IMR-90 (cell line): ENCODE results near the gene CDH9. TPM values are rescaled to one million over a fixed set of nuclear protein-coding genes. Genes with fewer than 3 reads are reported as not detected.

Experiments used
- ATAC-seq: fragments of 200-7000 bp; cut with Tn5 transposase; 2 replicates; pipeline ENCODE4 v1.9.1; 2020; ENCODE audit warnings: low read depth, mild to moderate bottlenecking, moderate library complexity
- BruUV-seq: library from RNA; stranded (reverse); fragments of 400-500 nt; replicated peaks from 2 replicates; lab custom pipeline; 2021; lab: Mats Ljungman, UMichigan
- CTCF ChIA-PET: fragments of 300-600 bp; formaldehyde crosslinking; extraction: SDS; loops from one replicate; lab custom pipeline; 2021; ENCODE audit warnings: antibody characterized with exemption; lab: Yijun Ruan, JAX
- POLR2A ChIA-PET: fragments of 300-600 bp; sonication (Branson Sonifier 250); formaldehyde crosslinking; loops from one replicate; lab custom pipeline; 2022; ENCODE audit warnings: antibody characterized with exemption; ENCODE audit not compliant: unreplicated experiment; lab: Charles Lee
- DNase-seq: peaks from one replicate; pipeline ENCODE4 v3.0.0; 2013
- H2AFZ ChIP-seq: replicated peaks from 2 replicates; pipeline ENCODE3; 2013; ENCODE audit warnings: low read length, mild to moderate bottlenecking; ENCODE audit not compliant: poor library complexity
- H2AK5ac ChIP-seq: 2 replicates; pipeline ENCODE4 v1.6.1; 2013; ENCODE audit warnings: low read depth, low read length, inconsistent platforms
- H2AK9ac ChIP-seq: replicated peaks from 2 replicates; pipeline ENCODE3; 2013; ENCODE audit warnings: mild to moderate bottlenecking, low read depth, low read length, moderate library complexity; ENCODE audit not compliant: poor library complexity
- H2BK120ac ChIP-seq: 2 replicates; pipeline ENCODE4 v1.6.1; 2013; ENCODE audit warnings: low read depth, low read length, inconsistent platforms
- H2BK15ac ChIP-seq: 3 replicates; pipeline ENCODE4 v1.6.1; 2013; ENCODE audit warnings: low read depth, low read length, inconsistent platforms
- H2BK20ac ChIP-seq: 2 replicates; pipeline ENCODE4 v1.6.1; 2013; ENCODE audit warnings: low read depth, mild to moderate bottlenecking, inconsistent platforms, low read length, moderate library complexity
- H2BK5ac ChIP-seq: 2 replicates; pipeline ENCODE4 v1.6.1; 2013; ENCODE audit warnings: mild to moderate bottlenecking, low read depth, low read length, inconsistent platforms; ENCODE audit not compliant: poor library complexity, severe bottlenecking
- H3K14ac ChIP-seq: replicated peaks from 2 replicates; pipeline ENCODE4 v1.6.1; 2013; ENCODE audit warnings: low read depth, low read length, inconsistent platforms
- H3K18ac ChIP-seq: 2 replicates; pipeline ENCODE4 v1.6.1; 2013; ENCODE audit warnings: low read depth, low read length, control low read depth
- H3K23ac ChIP-seq: 2 replicates; pipeline ENCODE4 v1.6.1; 2013; ENCODE audit warnings: low read depth, low read length, inconsistent platforms
- H3K27ac ChIP-seq: 2 replicates; pipeline ENCODE4 v1.5.1; 2013; ENCODE audit warnings: mild to moderate bottlenecking, control low read depth, low read length; ENCODE audit not compliant: insufficient read depth
- H3K27me3 ChIP-seq: 2 replicates; pipeline ENCODE4 v1.6.1; 2013; ENCODE audit warnings: low read length; ENCODE audit not compliant: control insufficient read depth, insufficient read depth
- H3K36me3 ChIP-seq: 2 replicates; pipeline ENCODE4 v1.6.1; 2013; ENCODE audit warnings: low read length, mixed read lengths; ENCODE audit not compliant: control insufficient read depth, insufficient read depth
- H3K4ac ChIP-seq: 2 replicates; pipeline ENCODE4 v1.6.1; 2013; ENCODE audit warnings: low read depth, low read length, inconsistent platforms
- H3K4me1 ChIP-seq: 2 replicates; pipeline ENCODE4 v1.6.1; 2013; ENCODE audit warnings: low read length, mixed read lengths; ENCODE audit not compliant: control insufficient read depth, insufficient read depth
- H3K4me2 ChIP-seq: 2 replicates; pipeline ENCODE4 v1.6.1; 2013; ENCODE audit warnings: low read depth, mild to moderate bottlenecking, control low read depth, low read length, moderate library complexity
- H3K4me3 ChIP-seq: 2 replicates; pipeline ENCODE4 v1.5.1; 2013; ENCODE audit warnings: low read depth, mild to moderate bottlenecking, control low read depth, low read length, moderate library complexity; ENCODE audit not compliant: insufficient read depth
- H3K56ac ChIP-seq: 2 replicates; pipeline ENCODE4 v1.6.1; 2013; ENCODE audit warnings: low read length, inconsistent platforms; ENCODE audit not compliant: insufficient read depth; ENCODE audit errors: extremely low read depth
- H3K79me1 ChIP-seq, 2 experiments: 2 replicates each; pipeline ENCODE4 v1.6.1; 2013; ENCODE audit warnings: low read length in 2 of 2, inconsistent platforms in 1 of 2, low read depth in 1 of 2
- H3K9ac ChIP-seq: 2 replicates; pipeline ENCODE4 v1.6.1; 2013; ENCODE audit warnings: low read depth, low read length, control low read depth
- H3K9me1 ChIP-seq: 2 replicates; pipeline ENCODE4 v1.6.1; 2013; ENCODE audit warnings: low read length, inconsistent platforms; ENCODE audit not compliant: insufficient read depth
- H3K9me3 ChIP-seq: 2 replicates; pipeline ENCODE4 v1.6.1; 2013; ENCODE audit warnings: low read length; ENCODE audit not compliant: control insufficient read depth, insufficient read depth
- H4K20me1 ChIP-seq: 2 replicates; pipeline ENCODE4 v1.6.1; 2013; ENCODE audit warnings: low read length, inconsistent platforms; ENCODE audit not compliant: insufficient read depth
- H4K5ac ChIP-seq: 2 replicates; pipeline ENCODE4 v1.6.1; 2013; ENCODE audit warnings: mild to moderate bottlenecking, low read depth, low read length, control low read depth
- H4K8ac ChIP-seq, 2 experiments: 2 replicates each; pipeline ENCODE4 v1.6.1; 2013; ENCODE audit warnings: low read depth in 2 of 2, low read length in 2 of 2, control low read depth in 1 of 2, inconsistent platforms in 1 of 2
- H4K91ac ChIP-seq: 2 replicates; pipeline ENCODE4 v1.6.1; 2013; ENCODE audit warnings: low read depth, low read length, inconsistent platforms; ENCODE audit not compliant: insufficient read depth
- BHLHE40 ChIP-seq: fragments of 150-350 bp; IDR thresholded peaks from 2 replicates; pipeline ENCODE4 v1.6.1; 2016; ENCODE audit warnings: mild to moderate bottlenecking, low read depth, low read length
- CEBPB ChIP-seq: IDR thresholded peaks from 2 replicates; pipeline ENCODE4 v1.6.1; 2012; ENCODE audit warnings: low read depth, low read length, improper control_type of control experiment
- CHD1 ChIP-seq: IDR thresholded peaks from 2 replicates; pipeline ENCODE4 v1.6.1; 2012; ENCODE audit warnings: low read depth, low read length, improper control_type of control experiment
- CTCF ChIP-seq: conservative IDR thresholded peaks from 2 replicates; pipeline ENCODE4 v1.5.1; 2012; ENCODE audit warnings: mild to moderate bottlenecking, low read depth, low read length, improper control_type of control experiment
- FOS ChIP-seq: fragments of 150-350 bp; IDR thresholded peaks from 2 replicates; pipeline ENCODE4 v1.6.1; 2016; ENCODE audit warnings: low read depth, low read length
- MAFK ChIP-seq: IDR thresholded peaks from 2 replicates; pipeline ENCODE4 v1.6.1; 2012; ENCODE audit warnings: low read depth, low read length, improper control_type of control experiment
- MAZ ChIP-seq: IDR thresholded peaks from 2 replicates; pipeline ENCODE4 v1.6.1; 2012; ENCODE audit warnings: low read depth, mild to moderate bottlenecking, low read length, improper control_type of control experiment, moderate library complexity, borderline replicate concordance
- MXI1 ChIP-seq: IDR thresholded peaks from 2 replicates; pipeline ENCODE4 v1.6.1; 2012; ENCODE audit warnings: low read depth, mild to moderate bottlenecking, low read length, moderate library complexity, borderline replicate concordance
- NFE2L2 ChIP-seq: fragments of 150-350 bp; IDR thresholded peaks from 2 replicates; pipeline ENCODE4 v1.6.1; 2016; ENCODE audit warnings: low read depth, mild to moderate bottlenecking, low read length
- POLR2A ChIP-seq: IDR thresholded peaks from 2 replicates; pipeline ENCODE4 v1.6.1; 2012; ENCODE audit warnings: mild to moderate bottlenecking, low read depth, low read length
- RAD21 ChIP-seq: IDR thresholded peaks from 2 replicates; pipeline ENCODE4 v1.6.1; 2012; ENCODE audit warnings: low read length, improper control_type of control experiment
- RCOR1 ChIP-seq: IDR thresholded peaks from 2 replicates; pipeline ENCODE4 v1.6.1; 2012; ENCODE audit warnings: mild to moderate bottlenecking, low read length, improper control_type of control experiment; ENCODE audit not compliant: insufficient replicate concordance
- RFX5 ChIP-seq: IDR thresholded peaks from 2 replicates; pipeline ENCODE4 v1.8.0; 2012; ENCODE audit warnings: low read depth, mild to moderate bottlenecking, low read length, moderate library complexity
- SMC3 ChIP-seq: fragments of 150-350 bp; IDR thresholded peaks from 2 replicates; pipeline ENCODE4 v1.6.1; 2016; ENCODE audit warnings: low read depth, mild to moderate bottlenecking, antibody characterized with exemption, low read length, moderate library complexity
- WGBS, 2 experiments: methylation state at CpG; one replicate each; pipeline versions ENCODE4 v1.1.5 to v1.1.7; 2013; ENCODE audit warnings: missing lambda C conversion rate in 2 of 2; ENCODE audit not compliant: insufficient read length in 1 of 2; ENCODE audit errors: extremely low coverage in 2 of 2; 5-methylcytosine and 5-hydroxymethylcytosine counted together
- dilution Hi-C: fragments of 300-500 bp; cut with HindIII; formaldehyde crosslinking; loops from one replicate; pipeline ENCODE4 v1.14.3; 2018; ENCODE audit warnings: low sequenced_read_pairs; ENCODE audit not compliant: unreplicated experiment
- in situ Hi-C: fragments of 300-500 bp; cut with MboI; formaldehyde crosslinking; loops from 3 replicates; pipeline ENCODE4 v1.14.3; 2019; ENCODE audit warnings: low sequenced_read_pairs, inconsistent platforms, mixed read lengths
- intact Hi-C: fragments of 100-400 bp; cut with micrococcal nuclease; formaldehyde crosslinking; loops from 2 replicates; pipeline ENCODE4 v1.10.0; 2022
- polyA plus RNA-seq, 3 experiments: library from polyadenylated mRNA; depleted of rRNA; stranded (reverse); fragments of >200 nt; gene quantifications; 2 replicates each; pipeline ENCODE4 v1.2.3, GENCODE V29; 2012; ENCODE audit warnings: low replicate concordance in 1 of 3
- total RNA-seq: library from RNA; depleted of rRNA; stranded (reverse); fragments of >200 nt; gene quantifications from 2 replicates; pipeline ENCODE4 v1.2.3, GENCODE V29; 2012
- TF ChIP-seq, protein P1 (sequence below): fragments of 150-350 bp; IDR thresholded peaks from 2 replicates; pipeline ENCODE4 v1.6.1; 2017; ENCODE audit warnings: mild to moderate bottlenecking, antibody characterized with exemption, low read length, low read depth
- TF ChIP-seq, protein P2 (sequence below): fragments of 150-350 bp; IDR thresholded peaks from 2 replicates; pipeline ENCODE4 v1.6.1; 2016; ENCODE audit warnings: low read depth, mild to moderate bottlenecking, low read length, moderate library complexity, borderline replicate concordance

CDH9 gene
- total and polyA plus RNA-seq, 2 of the 4 experiments (the other 2 are of a cell fraction) = not detected

DNA sequence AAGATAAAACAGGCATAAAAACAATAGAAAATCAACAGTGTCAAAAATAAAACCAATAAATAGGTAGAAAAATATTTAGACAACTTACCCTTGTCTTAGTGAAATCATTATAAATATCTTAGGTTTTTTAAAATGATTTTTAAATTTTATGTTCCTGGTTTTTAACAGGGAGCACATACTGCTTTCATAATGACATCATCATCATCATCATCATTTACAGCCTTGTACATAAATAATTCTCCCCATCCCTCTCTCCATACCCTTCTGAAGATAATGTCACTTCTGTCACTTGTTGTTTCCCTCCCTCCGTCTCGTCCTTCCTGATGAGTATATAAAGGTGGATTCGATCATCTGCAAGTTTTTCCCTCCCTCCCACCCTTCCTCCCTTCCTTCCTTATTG lies 56.6 kb downstream of the CDH9 start:
- no peak overlapping the region for H3K4me3 ChIP-seq
- H4K91ac ChIP-seq = no peak overlapping the region
- H2BK20ac ChIP-seq = no peak overlapping the region
- H3K27ac ChIP-seq = no peak overlapping the region
- H3K4me2 ChIP-seq = no peak overlapping the region
- no peaks in the 10 kb centered on the region for H3K79me1 ChIP-seq
- H2BK5ac ChIP-seq = no peak overlapping the region
- H3K4me1 ChIP-seq = no peaks in the 10 kb centered on the region
- H3K9me3 ChIP-seq = peaks cover 1% of the 10 kb centered on the region; the same call in 1 of the 2 replicates
- ATAC-seq = no peak
- dilution Hi-C loops = no loop called here
- H3K23ac ChIP-seq = no peak overlapping the region
- H3K4ac ChIP-seq = no peak overlapping the region
- H2AK5ac ChIP-seq = no peak overlapping the region
- no peaks in the 10 kb centered on the region for H3K9me1 ChIP-seq
- TF ChIP-seq RCOR1 = no peak
- no peak for TF ChIP-seq MAZ
- TF ChIP-seq RAD21 = no peak
- no peak for TF ChIP-seq FOS
- no peak for TF ChIP-seq CHD1
- no peak for TF ChIP-seq RFX5
- TF ChIP-seq, protein P1, sequence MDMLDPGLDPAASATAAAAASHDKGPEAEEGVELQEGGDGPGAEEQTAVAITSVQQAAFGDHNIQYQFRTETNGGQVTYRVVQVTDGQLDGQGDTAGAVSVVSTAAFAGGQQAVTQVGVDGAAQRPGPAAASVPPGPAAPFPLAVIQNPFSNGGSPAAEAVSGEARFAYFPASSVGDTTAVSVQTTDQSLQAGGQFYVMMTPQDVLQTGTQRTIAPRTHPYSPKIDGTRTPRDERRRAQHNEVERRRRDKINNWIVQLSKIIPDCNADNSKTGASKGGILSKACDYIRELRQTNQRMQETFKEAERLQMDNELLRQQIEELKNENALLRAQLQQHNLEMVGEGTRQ = no peak
- TF ChIP-seq CEBPB = no peak
- no peak for TF ChIP-seq MXI1
- TF ChIP-seq CTCF = no peak
- no peak for TF ChIP-seq MAFK
- TF ChIP-seq POLR2A = no peak
- TF ChIP-seq SMC3 = no peak
- TF ChIP-seq, protein P2, sequence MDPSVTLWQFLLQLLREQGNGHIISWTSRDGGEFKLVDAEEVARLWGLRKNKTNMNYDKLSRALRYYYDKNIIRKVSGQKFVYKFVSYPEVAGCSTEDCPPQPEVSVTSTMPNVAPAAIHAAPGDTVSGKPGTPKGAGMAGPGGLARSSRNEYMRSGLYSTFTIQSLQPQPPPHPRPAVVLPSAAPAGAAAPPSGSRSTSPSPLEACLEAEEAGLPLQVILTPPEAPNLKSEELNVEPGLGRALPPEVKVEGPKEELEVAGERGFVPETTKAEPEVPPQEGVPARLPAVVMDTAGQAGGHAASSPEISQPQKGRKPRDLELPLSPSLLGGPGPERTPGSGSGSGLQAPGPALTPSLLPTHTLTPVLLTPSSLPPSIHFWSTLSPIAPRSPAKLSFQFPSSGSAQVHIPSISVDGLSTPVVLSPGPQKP = no peak
- TF ChIP-seq BHLHE40 = no peak
- TF ChIP-seq NFE2L2 = no peak
- no peaks in the 10 kb centered on the region for H3K27me3 ChIP-seq
- CTCF ChIA-PET = no interaction called here
- no peak overlapping the region for H2BK120ac ChIP-seq
- no peak overlapping the region for H2BK15ac ChIP-seq
- no peak overlapping the region for H4K8ac ChIP-seq
- POLR2A ChIA-PET = no interaction called here
- H4K5ac ChIP-seq = no peak overlapping the region
- no peak for DNase-seq
- in situ Hi-C loops = no loop called here
- no peaks in the 10 kb centered on the region for H4K20me1 ChIP-seq
- intact Hi-C loops = no loop called here
- H2AFZ ChIP-seq = no peak overlapping the region
- no TSS peak for BruUV-seq
- H3K9ac ChIP-seq = no peak overlapping the region
- no CpG with 5 or more reads among the region's 3 CpGs for WGBS, 2 experiments
- H2AK9ac ChIP-seq = no peak overlapping the region
- no peak overlapping the region for H3K14ac ChIP-seq
- no peaks in the 10 kb centered on the region for H3K36me3 ChIP-seq
- H3K18ac ChIP-seq = no peak overlapping the region
- no peak overlapping the region for H3K56ac ChIP-seq
